Vagina (tissue), 2 donors: ENCODE results near the gene VWF. TPM values are rescaled to one million over a fixed set of nuclear protein-coding genes. Genes with fewer than 3 reads are reported as not detected.

Experiments used
- DNase-seq, 2 donors: peaks; one replicate each; pipeline ENCODE4 v3.0.0-alpha.2; 2017; ENCODE audit errors: extremely low spot score in 2 of 2
- H3K27ac ChIP-seq: fragments of 200-600 bp; sonication (generic); one replicate; pipeline ENCODE4 v1.5.1; 2019
- H3K27me3 ChIP-seq: fragments of 200-600 bp; sonication (generic); one replicate; pipeline ENCODE4 v1.5.1; 2019
- H3K36me3 ChIP-seq, 2 donors: fragments of 200-600 bp; sonication (generic); one replicate each; pipeline ENCODE4 v1.5.1; 2017 to 2019
- H3K4me1 ChIP-seq: fragments of 200-600 bp; sonication (generic); one replicate; pipeline ENCODE4 v1.5.1; 2019
- H3K4me3 ChIP-seq, 2 donors: fragments of 200-600 bp; sonication (generic); 1 replicate in 1 of 2; 2 replicates in 1 of 2; pipeline ENCODE4 v1.5.1; 2016 to 2019
- H3K9me3 ChIP-seq: fragments of 200-600 bp; sonication (generic); one replicate; pipeline ENCODE4 v1.5.1; 2019
- CTCF ChIP-seq, 3 experiments: fragments of 450-650 bp in 2 of 3; fragments of 200-600 bp in 1 of 3; sonication (generic) in 1 of 3; IDR thresholded peaks; one replicate each; pipeline ENCODE4 v1.5.1; 2017 to 2019; ENCODE audit warnings: antibody characterized with exemption in 3 of 3, mild to moderate bottlenecking in 2 of 3, moderate library complexity in 2 of 3
- POLR2A ChIP-seq, 2 donors: fragments of 450-650 bp; IDR thresholded peaks; one replicate each; pipeline ENCODE4 v1.6.1; 2017; ENCODE audit warnings: antibody characterized with exemption in 2 of 2, mild to moderate bottlenecking in 2 of 2, moderate library complexity in 2 of 2
- POLR2AphosphoS5 ChIP-seq, 2 donors: sonication (generic); formaldehyde crosslinking; IDR thresholded peaks; one replicate each; pipeline ENCODE4 v1.9.0; 2017; ENCODE audit warnings: antibody characterized with exemption in 2 of 2, mild to moderate bottlenecking in 2 of 2, low read depth in 1 of 2; ENCODE audit not compliant: insufficient read depth in 1 of 2
- intact Hi-C: fragments of 100-400 bp; cut with DNase I; formaldehyde crosslinking; loops from one replicate; pipeline ENCODE4 v1.15.1; 2023
- total RNA-seq: library from RNA; depleted of rRNA; stranded (reverse); fragments of >200 nt; gene quantifications from one replicate; pipeline ENCODE4 v1.2.3, GENCODE V29; 2016

Gene VWF
- total RNA-seq, 1 donor from 2014 or later: 334 TPM

GRCh38 chr12:6076346-6076745 is 48.1 kb downstream of the VWF start:
- no peak for TF ChIP-seq POLR2A (IDR thresholded peaks at IDR 0.05)
- TF ChIP-seq CTCF (IDR thresholded peaks at IDR 0.05): no peak
- no peak for TF ChIP-seq POLR2AphosphoS5 (IDR thresholded peaks at IDR 0.05; ENCODE audit: insufficient read depth in 1 of 2, low read depth in 1 of 2)
- no peaks in the 10 kb centered on the region for H3K36me3 ChIP-seq
- no peak overlapping the region for H3K4me3 ChIP-seq
- DNase-seq: no peak
- no peak overlapping the region for H3K27ac ChIP-seq
- no peaks in the 10 kb centered on the region for H3K9me3 ChIP-seq
- intact Hi-C loops: loop anchor here (10.0 kb wide), 1 partner anchor 108 kb away; no protein-coding TSS in a partner anchor
- no peaks in the 10 kb centered on the region for H3K27me3 ChIP-seq
- peaks cover 49% of the 10 kb centered on the region for H3K4me1 ChIP-seq

- DNase-seq: no peak
- TF ChIP-seq CTCF (IDR thresholded peaks at IDR 0.05) (no peak), POLR2AphosphoS5 (IDR thresholded peaks at IDR 0.05; ENCODE audit: insufficient read depth in 1 of 2, low read depth in 1 of 2) (peak in 1 of 2 donors; percentile 18)
- Histone ChIP-seq H3K9me3 (no peaks in the 10 kb centered on the region), H3K4me1 (peaks cover 61% of the 10 kb centered on the region), H3K27me3 (no peaks in the 10 kb centered on the region), H3K4me3 (peak overlapping the region; percentile 2 to 34), H3K36me3 (no peaks in the 10 kb centered on the region), H3K27ac (peak overlapping the region; percentile 36)
- intact Hi-C loops: loop anchor here (10.0 kb wide), 1 partner anchor 110 kb away; no protein-coding TSS in a partner anchor
Measured at GRCh38 chr12:6074979-6075585, 49.4 kb downstream of the VWF start.

- TF ChIP-seq POLR2A (IDR thresholded peaks at IDR 0.05) (no peak), POLR2AphosphoS5 (IDR thresholded peaks at IDR 0.05; ENCODE audit: insufficient read depth in 1 of 2, low read depth in 1 of 2) (no peak), CTCF (IDR thresholded peaks at IDR 0.05) (no peak)
- no peaks in the 10 kb centered on the region for H3K36me3 ChIP-seq
- H3K9me3 ChIP-seq: no peaks in the 10 kb centered on the region
- no peak for DNase-seq
- H3K4me3 ChIP-seq: peak overlapping the region; percentile 2 to 34
- intact Hi-C loops: loop anchor here (10.0 kb wide), 1 partner anchor 110 kb away; no protein-coding TSS in a partner anchor
- no peaks in the 10 kb centered on the region for H3K27me3 ChIP-seq
- H3K4me1 ChIP-seq: peaks cover 68% of the 10 kb centered on the region
- peak overlapping the region; percentile 36 for H3K27ac ChIP-seq
Measured at GRCh38 chr12:6074427-6074826, 50.0 kb downstream of the VWF start.

GRCh38 chr12:6073426-6073825 is 51.0 kb downstream of the VWF start:
- no peak overlapping the region for H3K4me3 ChIP-seq
- DNase-seq: no peak
- no peaks in the 10 kb centered on the region for H3K9me3 ChIP-seq
- peaks cover 72% of the 10 kb centered on the region for H3K4me1 ChIP-seq
- TF ChIP-seq POLR2A (IDR thresholded peaks at IDR 0.05) (no peak), CTCF (IDR thresholded peaks at IDR 0.05) (no peak), POLR2AphosphoS5 (IDR thresholded peaks at IDR 0.05; ENCODE audit: insufficient read depth in 1 of 2, low read depth in 1 of 2) (no peak)
- no peaks in the 10 kb centered on the region for H3K27me3 ChIP-seq
- intact Hi-C loops: loop anchor here (10.0 kb wide), 1 partner anchor 111 kb away; no protein-coding TSS in a partner anchor
- no peak overlapping the region for H3K27ac ChIP-seq
- H3K36me3 ChIP-seq: no peaks in the 10 kb centered on the region

- Histone ChIP-seq H3K27ac (no peak overlapping the region), H3K4me1 (peaks cover 67% of the 10 kb centered on the region), H3K4me3 (no peak overlapping the region), H3K27me3 (no peaks in the 10 kb centered on the region), H3K36me3 (no peaks in the 10 kb centered on the region), H3K9me3 (no peaks in the 10 kb centered on the region)
- TF ChIP-seq POLR2AphosphoS5 (IDR thresholded peaks at IDR 0.05; ENCODE audit: insufficient read depth in 1 of 2, low read depth in 1 of 2) (peak; percentile 40 to 43), POLR2A (IDR thresholded peaks at IDR 0.05) (no peak), CTCF (IDR thresholded peaks at IDR 0.05) (no peak)
- DNase-seq: no peak
- intact Hi-C loops: loop anchor here (10.0 kb wide), 1 partner anchor 112 kb away; no protein-coding TSS in a partner anchor
Measured at GRCh38 chr12:6072302-6072752, 52.1 kb downstream of the VWF start.
